ENCODE results near the gene SNX18. TPM values are rescaled to one million over a fixed set of nuclear protein-coding genes. Genes with fewer than 3 reads are reported as not detected.

The SNX18 gene, protein sequence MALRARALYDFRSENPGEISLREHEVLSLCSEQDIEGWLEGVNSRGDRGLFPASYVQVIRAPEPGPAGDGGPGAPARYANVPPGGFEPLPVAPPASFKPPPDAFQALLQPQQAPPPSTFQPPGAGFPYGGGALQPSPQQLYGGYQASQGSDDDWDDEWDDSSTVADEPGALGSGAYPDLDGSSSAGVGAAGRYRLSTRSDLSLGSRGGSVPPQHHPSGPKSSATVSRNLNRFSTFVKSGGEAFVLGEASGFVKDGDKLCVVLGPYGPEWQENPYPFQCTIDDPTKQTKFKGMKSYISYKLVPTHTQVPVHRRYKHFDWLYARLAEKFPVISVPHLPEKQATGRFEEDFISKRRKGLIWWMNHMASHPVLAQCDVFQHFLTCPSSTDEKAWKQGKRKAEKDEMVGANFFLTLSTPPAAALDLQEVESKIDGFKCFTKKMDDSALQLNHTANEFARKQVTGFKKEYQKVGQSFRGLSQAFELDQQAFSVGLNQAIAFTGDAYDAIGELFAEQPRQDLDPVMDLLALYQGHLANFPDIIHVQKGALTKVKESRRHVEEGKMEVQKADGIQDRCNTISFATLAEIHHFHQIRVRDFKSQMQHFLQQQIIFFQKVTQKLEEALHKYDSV
- 4.3 and 4.6 TPM in 2 replicates for polyA plus RNA-seq (2012; rRNA removed)
- polyA plus RNA-seq (2012; cell fraction: cytosol; rRNA removed), result 3.4 and 3.9 TPM in 2 replicates
- polyA plus RNA-seq (2012; cell fraction: nucleus; rRNA removed), result 3.2 and 4.2 TPM in 2 replicates

DNA sequence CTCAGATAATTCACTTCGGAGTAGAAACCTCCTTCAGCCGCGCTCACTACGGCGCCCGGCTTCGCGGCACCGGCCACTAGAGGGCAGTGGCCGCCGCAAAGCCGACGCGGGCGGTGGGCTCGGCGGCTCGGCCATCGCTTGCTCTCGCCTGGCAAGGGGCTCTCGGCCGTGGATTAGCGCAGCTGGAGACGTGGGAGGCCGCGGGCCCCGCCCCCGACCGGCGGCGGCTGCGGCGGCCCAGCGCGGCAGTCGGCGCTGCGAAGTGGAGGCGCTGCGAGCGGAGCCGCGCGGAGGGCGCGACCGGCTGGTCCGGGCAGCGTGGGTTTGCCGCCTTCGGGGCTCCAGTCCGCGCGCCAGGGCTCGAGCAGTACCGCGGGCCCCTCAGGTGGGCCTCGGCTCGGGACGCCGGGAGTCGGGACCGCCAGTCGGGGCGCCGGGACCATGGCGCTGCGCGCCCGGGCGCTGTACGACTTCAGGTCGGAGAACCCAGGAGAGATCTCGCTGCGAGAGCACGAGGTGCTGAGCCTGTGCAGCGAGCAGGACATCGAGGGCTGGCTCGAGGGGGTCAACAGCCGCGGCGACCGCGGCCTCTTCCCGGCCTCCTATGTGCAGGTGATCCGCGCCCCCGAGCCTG, at the start of gene SNX18:
SNX18 (plus strand) TSS at position 248 of the 634 bp plus-strand sequence; CDS start at position 442, 194 bp downstream.
- POLR2A ChIA-PET, result interaction anchor here (0.9 to 1.4 kb wide), 2 partner anchors 327 to 350 kb away, joined by 4 to 13 read pairs; no protein-coding TSS in a partner anchor
- peaks cover 21% of the 10 kb centered on the region; the same call in 1 of the 2 replicates for H3K79me2 ChIP-seq (ENCODE audit: insufficient read depth)
- H3K9me3 ChIP-seq, result no peaks in the 10 kb centered on the region
- H2AFZ ChIP-seq (ENCODE audit: low read depth), result peak within 1 kb of the TSS; percentile 84
- H3K9me2 ChIP-seq, result no peaks in the 10 kb centered on the region
- peak within 1 kb of the TSS; percentile 69; the same call in 1 of the 2 replicates for H3K9ac ChIP-seq
- H4K20me1 ChIP-seq (ENCODE audit: insufficient read depth), result no peaks in the 10 kb centered on the region
- DNase-seq, result peak; percentile 96
- H3K27ac ChIP-seq (ENCODE audit: low read depth in 2 of 2, low read length in 1 of 2), result peak within 1 kb of the TSS in 1 of 2 experiments; percentile 83; a peak in 3 of 4 replicates
- peak within 1 kb of the TSS; percentile 77 to 93 for H3K4me3 ChIP-seq (ENCODE audit: low read depth in 2 of 2, low read length in 1 of 2)
- no peaks in the 10 kb centered on the region for H3K27me3 ChIP-seq (ENCODE audit: insufficient read depth)
- H3K36me3 ChIP-seq (replicated peaks in 1 of 2; ENCODE audit: control insufficient read depth in 1 of 2, insufficient read depth in 2 of 2, low read length in 1 of 2), result peaks cover 4 to 6% of the 10 kb centered on the region in 2 experiments
- CTCF ChIA-PET, result interaction anchor here (0.6 to 5.3 kb wide), 64 partner anchors 9 to 878 kb away, joined by 3 to 158 read pairs (median 5); partner anchors contain the start of gene CDC20B
- H3K4me1 ChIP-seq (ENCODE audit: control insufficient read depth in 1 of 2, insufficient read depth in 2 of 2, low read depth in 1 of 2, low read length in 1 of 2), result peaks cover 15 to 37% of the 10 kb centered on the region in 2 experiments; a peak in 3 of 4 replicates
- TF ChIP-seq FOSL2 (IDR thresholded peaks at IDR 0.05; ENCODE audit: borderline replicate concordance, low read depth) (no peak), FOXJ3 (CRISPR knock-in tag; IDR thresholded peaks at IDR 0.05) (no peak), EP300 (IDR thresholded peaks at IDR 0.05; ENCODE audit: borderline replicate concordance in 1 of 2, low read depth in 1 of 2, low read length in 1 of 2) (peak; percentile 25 to 35; a peak in 1 of 4 replicates), YY1 (IDR thresholded peaks at IDR 0.05; ENCODE audit: low read depth) (peak; percentile 76), POLR2AphosphoS5 (IDR thresholded peaks at IDR 0.05; ENCODE audit: low read depth, low read length) (peak; percentile 23; the same call in 1 of the 2 replicates), SIN3A (IDR thresholded peaks at IDR 0.05; ENCODE audit: borderline replicate concordance, low read depth, low read length) (peak; percentile 55; the same call in 1 of the 2 replicates), RCOR1 (IDR thresholded peaks at IDR 0.05; ENCODE audit: low read length) (peak; percentile 45), JUND (IDR thresholded peaks at IDR 0.05) (no peak), CHD2 (IDR thresholded peaks at IDR 0.05; ENCODE audit: low read length, partially characterized antibody) (peak; percentile 75), GATA2 (CRISPR knock-in tag; IDR thresholded peaks at IDR 0.05) (no peak), MEF2A (IDR thresholded peaks at IDR 0.05; ENCODE audit: borderline replicate concordance, low read depth) (no peak), NFIC (IDR thresholded peaks at IDR 0.05; ENCODE audit: borderline replicate concordance) (no peak), SMC3 (IDR thresholded peaks at IDR 0.05; ENCODE audit: low read depth, low read length) (peak; percentile 98), RAD21 (IDR thresholded peaks at IDR 0.05; ENCODE audit: low read length) (peak; percentile 94)
- TF ChIP-seq, protein P1, sequence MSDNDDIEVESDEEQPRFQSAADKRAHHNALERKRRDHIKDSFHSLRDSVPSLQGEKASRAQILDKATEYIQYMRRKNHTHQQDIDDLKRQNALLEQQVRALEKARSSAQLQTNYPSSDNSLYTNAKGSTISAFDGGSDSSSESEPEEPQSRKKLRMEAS (IDR thresholded peaks at IDR 0.05; ENCODE audit: low read depth), result 0 out of 2 replicates have a peak, but pooled peaks have one; percentile 32
- TF ChIP-seq, protein P2, sequence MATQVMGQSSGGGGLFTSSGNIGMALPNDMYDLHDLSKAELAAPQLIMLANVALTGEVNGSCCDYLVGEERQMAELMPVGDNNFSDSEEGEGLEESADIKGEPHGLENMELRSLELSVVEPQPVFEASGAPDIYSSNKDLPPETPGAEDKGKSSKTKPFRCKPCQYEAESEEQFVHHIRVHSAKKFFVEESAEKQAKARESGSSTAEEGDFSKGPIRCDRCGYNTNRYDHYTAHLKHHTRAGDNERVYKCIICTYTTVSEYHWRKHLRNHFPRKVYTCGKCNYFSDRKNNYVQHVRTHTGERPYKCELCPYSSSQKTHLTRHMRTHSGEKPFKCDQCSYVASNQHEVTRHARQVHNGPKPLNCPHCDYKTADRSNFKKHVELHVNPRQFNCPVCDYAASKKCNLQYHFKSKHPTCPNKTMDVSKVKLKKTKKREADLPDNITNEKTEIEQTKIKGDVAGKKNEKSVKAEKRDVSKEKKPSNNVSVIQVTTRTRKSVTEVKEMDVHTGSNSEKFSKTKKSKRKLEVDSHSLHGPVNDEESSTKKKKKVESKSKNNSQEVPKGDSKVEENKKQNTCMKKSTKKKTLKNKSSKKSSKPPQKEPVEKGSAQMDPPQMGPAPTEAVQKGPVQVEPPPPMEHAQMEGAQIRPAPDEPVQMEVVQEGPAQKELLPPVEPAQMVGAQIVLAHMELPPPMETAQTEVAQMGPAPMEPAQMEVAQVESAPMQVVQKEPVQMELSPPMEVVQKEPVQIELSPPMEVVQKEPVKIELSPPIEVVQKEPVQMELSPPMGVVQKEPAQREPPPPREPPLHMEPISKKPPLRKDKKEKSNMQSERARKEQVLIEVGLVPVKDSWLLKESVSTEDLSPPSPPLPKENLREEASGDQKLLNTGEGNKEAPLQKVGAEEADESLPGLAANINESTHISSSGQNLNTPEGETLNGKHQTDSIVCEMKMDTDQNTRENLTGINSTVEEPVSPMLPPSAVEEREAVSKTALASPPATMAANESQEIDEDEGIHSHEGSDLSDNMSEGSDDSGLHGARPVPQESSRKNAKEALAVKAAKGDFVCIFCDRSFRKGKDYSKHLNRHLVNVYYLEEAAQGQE (IDR thresholded peaks at IDR 0.05; ENCODE audit: low read depth, low read length), result 0 out of 2 replicates have a peak, but pooled peaks have one; percentile 2
- TF ChIP-seq, protein P3, sequence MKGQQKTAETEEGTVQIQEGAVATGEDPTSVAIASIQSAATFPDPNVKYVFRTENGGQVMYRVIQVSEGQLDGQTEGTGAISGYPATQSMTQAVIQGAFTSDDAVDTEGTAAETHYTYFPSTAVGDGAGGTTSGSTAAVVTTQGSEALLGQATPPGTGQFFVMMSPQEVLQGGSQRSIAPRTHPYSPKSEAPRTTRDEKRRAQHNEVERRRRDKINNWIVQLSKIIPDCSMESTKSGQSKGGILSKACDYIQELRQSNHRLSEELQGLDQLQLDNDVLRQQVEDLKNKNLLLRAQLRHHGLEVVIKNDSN (IDR thresholded peaks at IDR 0.05; ENCODE audit: borderline replicate concordance, low read depth), result no peak
- TF ChIP-seq, protein P4, sequence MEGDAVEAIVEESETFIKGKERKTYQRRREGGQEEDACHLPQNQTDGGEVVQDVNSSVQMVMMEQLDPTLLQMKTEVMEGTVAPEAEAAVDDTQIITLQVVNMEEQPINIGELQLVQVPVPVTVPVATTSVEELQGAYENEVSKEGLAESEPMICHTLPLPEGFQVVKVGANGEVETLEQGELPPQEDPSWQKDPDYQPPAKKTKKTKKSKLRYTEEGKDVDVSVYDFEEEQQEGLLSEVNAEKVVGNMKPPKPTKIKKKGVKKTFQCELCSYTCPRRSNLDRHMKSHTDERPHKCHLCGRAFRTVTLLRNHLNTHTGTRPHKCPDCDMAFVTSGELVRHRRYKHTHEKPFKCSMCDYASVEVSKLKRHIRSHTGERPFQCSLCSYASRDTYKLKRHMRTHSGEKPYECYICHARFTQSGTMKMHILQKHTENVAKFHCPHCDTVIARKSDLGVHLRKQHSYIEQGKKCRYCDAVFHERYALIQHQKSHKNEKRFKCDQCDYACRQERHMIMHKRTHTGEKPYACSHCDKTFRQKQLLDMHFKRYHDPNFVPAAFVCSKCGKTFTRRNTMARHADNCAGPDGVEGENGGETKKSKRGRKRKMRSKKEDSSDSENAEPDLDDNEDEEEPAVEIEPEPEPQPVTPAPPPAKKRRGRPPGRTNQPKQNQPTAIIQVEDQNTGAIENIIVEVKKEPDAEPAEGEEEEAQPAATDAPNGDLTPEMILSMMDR (IDR thresholded peaks at IDR 0.05), result peak; percentile 96
- TF ChIP-seq, protein P5, sequence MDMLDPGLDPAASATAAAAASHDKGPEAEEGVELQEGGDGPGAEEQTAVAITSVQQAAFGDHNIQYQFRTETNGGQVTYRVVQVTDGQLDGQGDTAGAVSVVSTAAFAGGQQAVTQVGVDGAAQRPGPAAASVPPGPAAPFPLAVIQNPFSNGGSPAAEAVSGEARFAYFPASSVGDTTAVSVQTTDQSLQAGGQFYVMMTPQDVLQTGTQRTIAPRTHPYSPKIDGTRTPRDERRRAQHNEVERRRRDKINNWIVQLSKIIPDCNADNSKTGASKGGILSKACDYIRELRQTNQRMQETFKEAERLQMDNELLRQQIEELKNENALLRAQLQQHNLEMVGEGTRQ (IDR thresholded peaks at IDR 0.05; ENCODE audit: borderline replicate concordance, low read depth, low read length), result no peak
- no peaks in the 10 kb centered on the region for H3F3A ChIP-seq (replicated peaks; ENCODE audit: insufficient read depth)
- peak within 1 kb of the TSS; percentile 88 for H3K4me2 ChIP-seq
- under 1% methylated on average over 23 of the region's 88 CpGs for WGBS (ENCODE audit: low lambda C conversion rate)
